NCI-H526 (cell line): ENCODE data around the gene FAM222A.

Experiments
- DNase-seq, 2 experiments: peaks; one replicate each; lab custom pipeline; 2025; lab: John Stamatoyannopoulos, UW

The FAM222A gene

DNA sequence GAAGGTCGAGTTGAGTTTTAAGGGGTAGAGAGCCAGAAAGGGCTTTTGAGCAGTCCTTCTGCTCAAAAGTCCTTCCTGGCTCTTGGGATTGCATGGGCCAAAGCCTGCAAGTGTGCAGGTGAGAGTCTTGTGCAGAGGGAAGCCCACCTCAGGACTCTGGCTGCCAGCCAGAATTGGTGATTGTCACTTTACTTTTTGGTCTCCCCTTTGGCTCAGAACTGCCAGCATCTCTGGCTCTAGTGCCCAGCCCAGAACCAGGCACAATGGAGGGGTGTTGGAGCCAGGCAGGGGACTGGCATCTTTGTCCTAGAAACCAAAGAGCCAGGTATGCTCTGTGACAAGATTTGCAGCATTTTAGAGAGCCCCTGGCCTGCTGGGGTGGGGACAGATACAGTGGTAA is 23.5 kb downstream of the FAM222A start:
- no peak for DNase-seq

DNA sequence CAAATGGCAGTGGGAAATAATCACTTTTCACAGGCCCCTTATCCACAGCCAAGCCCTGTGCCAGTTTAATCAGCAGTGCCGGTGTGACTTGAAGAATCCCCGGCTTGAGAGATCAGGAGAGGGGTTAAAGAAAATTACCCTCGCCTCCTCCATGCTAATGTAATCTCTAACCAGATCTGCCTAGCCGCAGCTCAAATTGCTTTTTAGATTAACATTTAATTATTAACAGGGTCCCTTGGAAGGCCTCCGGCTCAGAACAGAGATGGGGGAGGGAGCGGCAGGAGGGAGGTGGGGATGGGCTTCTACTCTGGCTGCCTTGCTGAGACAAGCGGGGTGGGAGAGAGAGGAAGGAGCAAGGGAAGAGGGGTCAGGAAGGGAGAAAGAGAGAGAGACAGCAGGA is 24.0 kb downstream of the FAM222A start:
- peak; percentile 62 to 82 for DNase-seq

DNA sequence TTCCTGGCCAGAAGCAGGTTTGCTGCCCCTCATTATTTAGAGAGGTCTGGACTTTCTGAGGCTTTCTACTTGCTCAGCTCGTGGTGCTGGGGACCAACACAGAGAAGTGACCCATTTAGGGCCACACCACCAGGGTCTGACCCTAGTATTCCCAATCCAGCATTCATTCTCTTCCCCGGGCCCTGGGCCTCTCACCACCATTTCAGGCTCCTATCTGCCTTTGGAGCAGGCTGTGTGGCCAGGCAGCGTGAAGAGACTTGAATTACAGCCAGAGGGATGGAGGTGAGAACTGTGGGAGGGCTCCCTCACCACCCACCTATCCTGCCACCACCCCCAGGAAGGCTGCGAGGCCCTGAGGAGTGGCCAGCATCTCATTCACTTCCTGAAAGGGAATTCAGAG is 24.6 kb downstream of the FAM222A start:
- DNase-seq: no peak

DNA sequence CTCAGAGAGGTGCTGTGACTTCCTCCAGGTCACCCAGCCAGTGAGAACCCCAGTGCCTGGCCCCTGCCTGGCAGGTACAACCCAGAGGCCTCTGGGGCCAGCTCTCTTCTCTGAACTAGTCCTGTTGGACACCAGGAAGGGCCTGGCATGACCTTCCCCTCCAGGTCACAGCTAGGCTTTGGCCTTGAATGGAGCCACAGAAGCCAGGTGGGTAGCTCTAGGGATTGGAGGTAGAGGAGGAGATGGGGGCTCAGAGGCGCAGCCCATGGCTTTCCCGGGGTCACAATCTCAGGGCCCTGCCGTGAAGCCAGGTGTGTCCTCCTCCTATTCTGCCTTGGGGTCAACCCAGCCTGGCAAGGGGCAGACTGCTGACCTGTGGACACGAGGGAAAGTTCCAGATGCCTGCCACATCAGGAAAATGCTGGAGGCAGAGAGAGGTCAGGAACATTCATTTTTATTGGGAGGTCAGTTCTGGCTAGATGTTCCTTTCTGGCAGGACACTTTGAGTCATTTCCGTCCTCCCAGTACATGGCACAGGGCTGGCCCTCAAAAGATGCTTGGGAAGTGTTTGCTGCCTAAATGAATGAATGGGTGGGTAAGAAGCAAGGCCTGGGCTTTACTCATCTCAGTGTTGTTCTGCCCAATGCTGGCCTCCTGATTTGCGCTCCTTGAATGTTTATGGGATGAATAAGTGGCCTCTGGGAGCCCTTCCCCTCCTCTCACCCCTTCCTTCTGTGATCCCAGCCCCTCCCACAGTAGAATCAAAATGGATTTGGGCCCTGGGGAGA is 25.4 kb downstream of the FAM222A start:
- DNase-seq: no peak

DNA sequence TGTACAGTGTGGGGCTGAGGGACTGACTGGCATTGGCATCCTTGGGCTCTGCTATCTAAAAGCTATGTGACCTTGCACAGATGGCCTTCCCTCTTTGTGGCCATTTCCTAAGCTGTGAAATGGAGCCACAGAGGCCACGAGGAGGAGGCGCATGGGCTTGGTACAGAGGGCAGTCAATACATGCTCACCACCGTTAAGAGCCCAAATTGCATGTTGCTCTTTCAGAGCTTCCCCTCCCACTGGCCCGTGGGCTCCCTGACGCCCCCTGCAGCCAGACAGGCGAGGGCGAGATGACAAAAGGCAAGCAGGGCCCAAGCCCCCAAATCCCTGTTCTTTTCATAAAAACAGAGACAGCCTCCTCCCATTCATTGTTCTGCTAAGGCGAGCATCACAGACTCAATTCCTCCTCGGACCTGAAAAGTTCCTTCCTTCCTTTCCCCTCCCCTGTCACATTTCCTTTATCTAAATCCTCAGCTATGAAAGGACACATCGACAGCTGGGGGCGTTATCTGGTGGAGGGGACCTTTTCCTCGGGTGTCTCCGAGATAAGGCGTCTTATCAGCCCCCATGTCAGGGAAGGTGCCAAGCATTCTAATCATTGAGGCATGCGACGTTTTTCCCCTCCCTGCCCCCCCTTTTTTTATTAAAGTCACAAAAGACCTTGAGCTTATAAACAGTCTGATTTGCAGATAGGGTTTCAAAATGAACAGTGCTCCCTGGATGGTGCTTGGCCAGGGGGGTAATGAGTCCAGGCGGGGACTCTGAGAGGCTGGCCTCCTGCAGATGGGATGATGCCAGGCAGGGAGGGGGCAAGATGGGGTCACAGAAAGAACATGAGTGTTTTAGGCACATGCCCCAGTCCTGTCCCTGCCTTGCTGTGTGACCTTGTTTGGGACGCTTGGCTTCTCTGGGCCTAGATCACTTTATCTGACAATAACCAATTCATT is 26.4 kb downstream of the FAM222A start:
- DNase-seq: peak in 1 of 2 experiments; percentile 39

DNA sequence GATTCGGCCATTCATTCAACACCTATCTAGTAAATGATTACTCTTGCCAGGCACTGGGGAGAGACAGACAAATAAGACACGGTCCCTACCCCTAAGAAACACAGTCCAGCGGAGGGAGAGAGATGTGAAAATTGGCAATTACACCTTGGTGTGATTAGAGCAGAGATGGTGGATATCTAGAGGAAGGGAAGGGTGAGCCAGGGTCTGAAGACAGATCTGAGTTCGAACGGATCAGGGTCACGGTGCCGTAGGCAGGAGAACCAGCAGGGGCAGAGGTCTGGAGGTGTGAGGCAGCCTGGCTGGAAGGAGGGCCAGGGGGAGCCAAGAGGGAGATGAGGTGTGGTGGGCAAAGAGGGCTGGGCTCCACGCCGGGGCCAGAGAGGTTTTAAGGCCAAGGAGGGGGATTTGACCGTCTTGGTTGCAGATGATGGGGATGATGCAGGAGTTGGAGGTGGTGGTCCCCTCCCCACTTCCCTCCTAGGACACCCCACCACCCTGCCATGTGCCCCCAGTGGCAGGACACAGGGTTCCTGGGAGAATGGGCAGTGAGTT is 27.1 kb downstream of the FAM222A start:
- DNase-seq: no peak

DNA sequence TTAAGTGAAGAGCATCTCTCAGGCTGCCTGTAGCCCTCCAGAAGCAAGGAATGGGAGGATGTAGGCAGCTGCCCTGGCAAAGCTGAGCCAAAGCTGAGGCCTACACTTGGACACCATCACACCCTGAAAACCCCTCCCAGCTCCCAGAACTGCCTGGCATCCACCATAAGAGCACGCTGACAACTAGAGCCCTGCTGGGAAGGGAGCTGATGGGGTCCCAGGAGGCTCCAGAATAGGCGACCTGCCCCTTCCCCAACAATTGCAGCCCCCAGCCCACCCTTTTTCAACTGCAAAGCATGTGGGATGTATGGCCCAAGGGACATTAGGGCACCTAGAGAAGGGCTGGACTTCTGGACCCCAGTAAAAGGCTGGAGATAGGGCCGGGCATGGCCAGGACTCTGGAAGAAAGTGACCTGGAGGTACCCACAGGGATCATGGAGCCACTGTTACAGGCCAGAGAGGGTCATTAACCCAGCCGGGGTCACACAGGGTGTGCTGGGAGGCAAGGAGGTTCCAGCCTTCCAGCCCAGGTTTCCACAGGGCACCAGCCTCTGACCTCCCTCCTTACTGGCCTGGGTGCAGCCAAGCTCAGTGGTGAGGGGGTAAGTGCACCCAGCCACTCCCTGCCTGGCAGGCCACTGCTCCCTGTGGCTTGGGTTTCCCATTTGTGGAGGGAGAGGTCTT is 27.8 kb downstream of the FAM222A start:
- no peak for DNase-seq

DNA sequence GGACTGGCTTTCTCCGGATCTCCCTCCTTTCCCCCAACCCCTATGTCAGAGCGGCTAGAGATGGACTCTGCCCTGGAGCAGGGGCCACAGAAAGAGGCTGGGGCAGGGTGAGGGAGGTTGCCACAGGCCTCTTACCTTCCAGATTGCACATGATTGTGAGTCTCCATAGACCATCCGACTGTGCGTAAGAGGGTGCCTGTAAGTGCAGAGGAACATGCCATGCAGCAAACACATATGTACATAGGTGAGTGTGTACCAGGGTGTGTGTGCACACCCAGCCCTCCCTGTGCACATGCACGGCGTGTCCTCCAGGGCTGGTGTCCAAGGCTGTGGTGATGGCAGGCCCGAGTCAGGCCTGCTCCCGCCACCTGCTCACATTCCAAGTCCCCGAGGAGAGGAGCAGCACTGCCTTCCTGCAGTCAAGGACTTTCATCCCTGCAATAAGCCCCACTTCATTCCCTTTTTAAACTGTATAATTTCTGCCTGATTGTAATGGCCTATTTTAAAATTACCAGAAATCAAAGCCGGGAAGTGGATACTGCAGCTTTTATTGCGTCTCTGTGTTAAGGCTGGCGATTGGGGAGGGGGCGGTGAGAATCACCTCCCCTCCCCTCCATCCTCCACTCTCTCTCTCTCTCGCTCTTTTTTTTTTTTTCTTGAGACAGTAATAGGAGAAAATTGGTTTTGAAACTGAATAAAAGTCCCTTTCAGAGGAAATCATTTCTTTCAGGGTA is 28.5 kb downstream of the FAM222A start:
- DNase-seq: no peak

DNA sequence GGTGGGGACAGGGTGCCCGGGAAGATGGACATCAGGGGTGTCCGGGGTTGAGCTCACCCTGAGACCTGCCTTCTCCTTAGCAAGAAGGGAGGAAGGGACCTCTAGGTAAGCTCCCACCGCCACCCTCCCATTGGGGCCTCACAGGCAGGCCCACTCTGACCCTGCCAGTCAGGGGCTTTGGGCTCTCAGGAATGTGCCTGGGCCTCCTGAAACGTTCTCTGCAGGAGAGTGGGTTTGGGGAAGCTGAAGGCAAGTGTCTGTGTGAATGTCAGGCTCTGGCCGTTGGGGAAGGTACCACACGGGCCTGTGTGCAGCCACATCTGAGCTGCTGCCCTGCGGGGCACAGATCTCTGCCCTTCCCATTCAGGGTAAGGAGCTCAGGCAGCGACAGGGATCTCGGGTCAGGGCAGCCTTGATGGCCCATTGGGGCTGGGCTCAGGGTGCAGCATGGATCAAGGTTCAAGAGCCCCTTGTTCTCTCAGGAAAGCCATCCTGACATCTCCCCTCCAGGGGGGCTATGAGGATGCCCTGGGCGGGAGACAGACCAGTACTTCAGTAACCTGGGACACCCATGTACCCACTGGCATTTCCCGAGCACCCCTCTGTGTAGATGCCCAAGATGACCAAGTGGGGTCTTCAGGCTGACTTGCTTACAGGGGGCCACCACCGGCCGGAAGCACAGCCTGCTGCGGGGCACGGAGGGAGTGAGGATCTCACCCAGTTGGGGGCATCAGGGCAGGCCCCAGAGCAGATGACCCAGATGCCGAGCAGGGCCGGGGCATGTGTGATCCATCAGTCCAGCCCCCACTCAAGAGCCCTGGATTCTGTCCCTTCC is 29.7 kb downstream of the FAM222A start:
- no peak for DNase-seq

DNA sequence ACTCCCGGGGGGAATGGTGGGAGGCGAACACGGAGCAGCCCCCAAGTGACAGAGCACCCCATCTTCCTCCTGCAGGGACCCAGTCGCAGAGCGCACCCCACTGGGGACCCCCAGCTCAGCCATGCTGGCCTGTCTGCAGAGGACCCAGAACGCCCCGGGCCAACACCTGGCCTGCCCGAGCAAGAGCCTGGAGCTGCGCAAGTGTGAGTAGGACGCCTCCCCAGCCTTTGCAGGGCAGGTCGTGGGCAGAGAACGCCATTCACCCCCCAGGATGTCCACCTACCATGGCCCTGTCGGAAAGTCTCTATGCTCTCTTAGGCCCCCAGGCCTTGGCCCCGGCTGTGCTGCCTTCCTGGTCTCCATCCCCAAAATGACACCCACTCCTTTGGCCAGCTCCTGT is 30.4 kb downstream of the FAM222A start:
- no peak for DNase-seq

DNA sequence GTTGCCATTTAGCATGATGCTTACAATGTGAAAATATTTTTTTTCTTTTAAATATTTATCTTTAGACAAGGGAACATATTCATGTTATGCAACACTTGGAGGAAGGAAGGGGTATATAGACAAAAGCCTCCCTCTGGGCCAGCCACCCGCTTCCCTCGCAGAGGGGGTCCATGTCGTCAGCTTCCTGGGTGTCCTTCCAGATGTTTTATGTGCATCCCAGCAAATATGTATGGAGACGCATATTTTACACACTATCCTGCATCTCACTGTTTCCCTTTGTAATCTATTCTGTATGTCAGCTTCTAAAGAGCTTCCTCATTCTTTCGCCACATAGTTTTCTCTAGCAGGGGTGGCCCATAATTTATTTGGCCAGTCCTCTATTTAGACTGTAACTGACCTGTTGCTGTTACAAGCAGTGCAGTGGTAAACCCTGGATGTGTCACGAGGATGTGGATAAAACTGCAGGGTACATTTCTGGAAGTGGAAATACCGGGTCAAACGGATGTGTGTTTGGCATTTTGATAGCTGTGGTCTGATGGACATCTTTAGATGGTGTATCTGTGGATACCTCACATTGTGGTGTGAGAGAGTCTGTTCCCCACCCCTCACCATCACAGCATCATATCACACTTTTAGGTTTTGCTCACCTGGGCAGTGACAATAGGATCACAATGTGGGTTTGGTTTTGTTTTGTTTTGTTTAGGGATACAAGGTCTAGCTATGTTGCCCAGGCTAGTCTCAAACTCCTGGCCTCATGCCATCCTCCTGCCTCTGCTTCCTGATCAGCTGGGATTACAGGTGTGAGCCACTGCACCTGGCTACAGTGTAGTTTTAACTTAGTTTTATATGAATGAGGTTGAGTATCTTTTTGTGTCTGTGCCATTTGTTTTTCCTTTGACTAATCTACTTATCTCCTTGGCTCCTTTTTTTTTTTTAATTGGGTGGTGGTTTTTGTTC is 31.6 kb downstream of the FAM222A start:
- DNase-seq: no peak

DNA sequence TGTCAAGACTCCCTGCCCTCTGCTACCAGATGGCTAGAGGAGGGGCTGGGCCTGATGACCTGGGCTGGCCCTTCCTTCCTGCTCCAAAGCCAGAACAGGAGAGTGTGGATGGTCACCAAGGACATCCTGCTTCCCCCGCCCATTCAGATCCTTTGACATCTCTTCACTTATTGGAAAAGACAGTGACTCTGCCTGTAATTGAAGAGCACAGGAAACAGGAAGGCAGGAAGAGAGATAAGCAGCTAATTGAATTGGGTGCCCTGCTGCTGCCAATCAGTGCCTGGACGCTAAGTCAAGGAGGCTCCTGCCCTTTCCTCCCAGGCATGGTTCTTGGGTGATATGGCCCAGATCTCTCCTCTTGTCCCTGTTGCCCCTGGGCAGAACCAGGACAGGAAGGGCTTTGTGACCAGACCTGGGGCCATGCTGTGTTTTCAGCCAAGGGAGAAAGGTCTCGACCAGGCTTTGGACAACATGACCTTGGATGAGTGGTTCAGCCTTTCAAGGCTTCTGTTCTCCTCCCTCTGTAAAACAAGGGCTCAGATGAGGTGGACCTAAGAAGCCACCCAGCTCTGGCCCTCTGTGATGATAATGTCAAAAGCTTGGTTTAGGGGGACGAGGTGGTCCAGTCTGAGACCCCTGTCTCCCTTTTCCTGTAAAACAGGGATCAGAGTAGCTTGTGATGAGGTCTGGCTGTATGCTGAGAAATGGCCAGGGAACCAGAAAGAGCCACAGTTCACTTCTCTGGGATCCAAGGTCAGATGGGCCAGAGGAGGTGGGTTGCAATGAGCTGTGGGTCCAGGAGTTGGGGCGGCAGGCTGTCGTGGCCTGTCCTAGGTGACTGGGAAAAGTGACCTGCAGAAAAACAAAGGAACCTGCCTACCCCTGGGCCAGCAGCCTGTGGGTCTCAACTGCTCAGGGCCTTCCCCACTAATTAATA is 38.8 kb downstream of the FAM222A start:
- DNase-seq: no peak

DNA sequence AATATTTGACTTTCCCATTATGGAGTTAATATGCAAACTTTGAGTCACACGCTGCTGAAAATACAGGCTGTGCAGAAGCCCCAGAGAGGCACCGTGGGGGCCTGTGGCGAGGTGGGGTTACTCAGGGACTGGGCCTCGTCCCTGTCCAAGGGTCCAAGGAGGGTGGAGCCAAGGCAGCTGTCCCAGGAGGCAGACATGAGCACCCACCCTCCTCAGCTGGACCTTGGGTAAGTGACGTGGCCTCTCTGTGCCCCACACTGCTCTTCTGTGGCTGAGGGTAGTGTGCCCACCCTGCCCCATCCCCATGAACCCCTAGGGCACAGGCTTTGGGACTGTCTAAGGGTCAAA is 39.4 kb downstream of the FAM222A start:
- no peak for DNase-seq

DNA sequence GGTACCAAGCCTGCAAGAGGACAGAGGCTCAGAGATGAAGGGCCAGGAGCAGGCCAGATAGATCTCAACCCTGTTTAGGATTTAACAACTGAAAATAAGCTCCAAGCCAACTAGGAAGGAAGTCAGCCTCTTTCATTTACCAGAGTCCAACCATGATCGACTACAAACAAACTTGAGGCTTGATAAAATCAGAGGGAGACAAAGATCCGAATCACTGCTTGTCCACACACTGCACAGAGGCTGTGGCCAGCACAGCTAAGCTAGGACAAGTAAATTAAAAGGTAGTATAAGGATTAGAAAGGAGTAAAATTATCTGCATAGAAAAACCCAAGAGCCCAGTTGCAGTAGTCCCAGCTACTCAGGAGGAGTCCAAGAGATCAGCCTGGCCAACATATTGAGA is 40.3 kb downstream of the FAM222A start:
- DNase-seq: no peak

DNA sequence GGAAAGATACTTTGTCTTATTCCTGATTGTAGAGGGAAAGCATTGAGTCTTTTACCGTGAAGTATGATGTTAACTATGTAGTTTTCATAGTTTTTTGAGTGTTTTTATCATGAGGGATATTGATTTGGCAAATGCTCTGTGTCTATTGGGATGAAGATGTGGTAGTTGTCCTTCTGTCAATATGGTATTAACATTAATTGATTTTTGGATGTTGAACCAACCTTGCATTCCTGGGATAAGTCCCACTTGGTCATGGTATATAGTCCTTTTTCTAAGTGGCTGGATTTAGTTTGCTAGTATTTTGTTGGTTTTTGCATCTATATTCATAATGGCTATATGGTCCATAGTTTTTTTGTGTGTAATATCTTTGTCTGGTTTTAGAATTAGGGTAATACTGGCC is 42.8 kb downstream of the FAM222A start:
- no peak for DNase-seq

DNA sequence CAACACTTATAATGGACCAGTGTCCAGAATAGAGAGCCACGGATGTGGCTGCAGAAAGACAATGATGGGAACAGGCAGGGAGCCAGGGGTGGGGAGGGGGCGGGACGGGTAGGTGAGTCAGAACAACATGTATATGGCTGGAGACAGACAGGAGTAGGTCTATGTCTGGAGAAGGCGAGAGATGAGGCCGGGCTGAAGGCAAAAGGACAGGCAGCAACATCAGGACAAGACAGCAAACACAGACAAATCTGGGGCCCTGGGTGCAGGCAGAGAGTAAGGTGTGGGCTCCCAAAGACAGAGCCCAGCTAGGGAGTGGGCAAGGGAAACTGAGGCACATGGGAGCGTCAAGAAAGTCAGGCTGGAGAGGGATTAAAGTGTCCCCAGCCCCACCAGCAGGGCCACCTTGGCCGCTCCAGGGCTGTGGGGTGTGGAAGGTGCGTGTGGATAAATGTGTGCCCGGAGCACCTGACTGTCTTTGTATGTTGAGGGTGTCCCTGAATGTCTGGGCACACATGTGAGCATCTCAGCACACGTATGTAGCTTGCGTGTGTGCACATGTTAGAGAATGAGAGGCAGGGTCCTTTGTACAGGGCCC is 44.1 kb downstream of the FAM222A start:
- DNase-seq: no peak

DNA sequence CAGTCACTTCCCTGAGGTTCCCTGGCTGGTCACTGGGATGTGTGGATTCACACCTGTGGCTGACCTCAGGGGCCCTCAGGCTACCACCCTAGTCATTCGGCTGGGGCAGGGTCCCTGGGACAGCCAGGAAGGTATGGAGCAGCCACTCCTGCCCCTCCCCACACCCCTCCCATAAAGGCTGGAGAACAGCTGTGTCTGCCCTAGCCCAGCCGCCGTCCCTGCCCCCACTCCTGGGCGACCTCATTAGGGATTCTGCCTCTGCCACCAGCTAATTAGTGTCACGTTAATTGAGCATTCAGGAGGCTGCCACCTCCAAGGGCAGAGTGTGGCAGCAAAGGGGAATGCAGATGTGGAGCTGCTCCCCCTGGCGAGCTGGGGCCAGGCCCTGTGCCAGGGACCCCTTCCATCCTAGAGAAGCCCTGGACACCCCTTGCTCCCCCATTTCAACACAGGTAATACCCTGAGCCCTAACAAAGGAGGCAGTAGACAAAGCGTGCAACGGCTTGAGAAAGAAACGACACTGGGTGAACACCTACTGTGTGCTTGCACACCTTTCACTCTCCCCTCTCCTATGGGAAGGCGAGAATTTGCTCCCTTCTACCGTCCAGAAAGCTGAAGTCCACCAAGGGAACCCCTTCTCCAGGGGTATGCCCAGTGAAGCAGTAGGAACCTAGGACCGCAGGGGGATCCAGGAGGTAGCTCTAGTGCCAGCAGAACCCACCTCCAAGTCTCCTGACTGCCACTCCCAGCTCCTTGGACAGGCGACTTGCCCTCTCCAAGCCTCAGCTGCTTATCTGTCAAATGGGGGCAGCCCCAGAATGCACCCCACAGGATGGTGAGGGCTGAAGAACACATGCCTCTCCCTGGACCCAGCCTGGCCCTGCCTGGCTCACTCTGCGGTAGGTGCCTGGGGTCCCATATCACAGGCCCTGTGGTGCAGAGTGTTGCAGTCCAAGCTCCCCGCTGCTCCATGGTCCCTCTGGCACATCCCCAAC is 45.1 kb downstream of the FAM222A start:
- no peak for DNase-seq
